ENCODE measurements around the gene NEU2.
"Not testable (repeated sequence)": the region's sequence is repeated elsewhere in the genome, so short reads cannot be mapped to it uniquely, and the experiment has no call there.

NEU2 gene

GRCh38 chr2:233051241-233052149 is 19.0 kb downstream of the NEU2 start:
- intact Hi-C loops (cut with micrococcal nuclease): no loop called here
- H3K27ac Mint-ChIP-seq: peak overlapping the region; percentile 71
- peaks cover 16% of the 10 kb centered on the region for H3K27me3 Mint-ChIP-seq
- no peaks in the 10 kb centered on the region for H3K9me3 Mint-ChIP-seq
- no peaks in the 10 kb centered on the region for H3K36me3 Mint-ChIP-seq (ENCODE audit: low read depth)
- peaks cover 34% of the 10 kb centered on the region for H3K4me1 Mint-ChIP-seq (ENCODE audit: low read depth)
- H3K4me3 Mint-ChIP-seq: no peak overlapping the region

- H3K27ac Mint-ChIP-seq; H3K9me3 Mint-ChIP-seq; H3K4me3 Mint-ChIP-seq; intact Hi-C loops (cut with micrococcal nuclease); H3K36me3 Mint-ChIP-seq (ENCODE audit: low read depth): not testable (repeated sequence)
- H3K27me3 Mint-ChIP-seq: peaks cover 16% of the 10 kb centered on the region
- H3K4me1 Mint-ChIP-seq (ENCODE audit: low read depth): peaks cover 34% of the 10 kb centered on the region
These were observed 20.0 kb downstream of the NEU2 start for GRCh38 chr2:233052517-233052916.

DNA sequence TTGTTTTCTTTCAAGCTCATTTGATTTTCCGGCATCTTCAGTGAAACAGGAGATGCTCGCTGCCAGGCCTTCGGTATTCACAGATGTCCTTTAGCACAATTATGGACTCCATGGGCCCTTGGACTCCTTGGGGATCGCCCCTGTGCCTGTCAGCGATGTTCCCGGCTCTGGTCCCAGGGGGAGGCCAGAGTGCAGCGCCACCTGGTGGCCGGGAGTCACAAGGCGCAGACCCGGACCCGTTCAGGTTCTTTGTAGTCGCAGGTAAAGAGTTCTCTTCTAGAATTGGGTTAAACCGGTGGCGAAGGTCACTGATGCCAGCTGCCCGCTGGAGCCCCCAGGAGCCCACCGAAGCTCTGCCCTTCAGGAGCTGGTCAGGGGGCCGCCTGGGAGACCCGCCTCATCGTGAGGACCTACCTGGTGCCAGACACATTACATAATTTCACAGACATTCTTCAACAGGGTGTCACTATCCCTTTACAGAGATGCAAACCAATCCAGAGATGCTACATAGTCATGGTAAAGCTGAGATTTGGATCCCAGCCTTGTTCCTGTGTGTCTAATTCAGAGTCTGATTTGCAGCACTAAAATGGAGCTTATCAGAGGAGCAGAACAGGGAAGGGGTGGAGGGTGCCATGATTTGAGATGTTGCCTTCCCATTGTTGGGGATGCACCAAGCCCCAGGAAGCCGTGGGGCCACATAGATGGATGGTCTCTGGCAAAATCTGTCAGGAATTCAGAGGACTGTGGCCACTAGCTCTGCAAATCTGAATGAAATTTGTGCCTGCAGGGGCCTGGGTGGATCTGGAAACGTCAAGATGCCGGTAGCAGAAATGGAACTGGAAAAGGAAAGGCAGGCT is 21.7 kb downstream of the NEU2 start:
- peaks cover 5% of the 10 kb centered on the region for H3K27me3 Mint-ChIP-seq
- H3K27ac Mint-ChIP-seq: no peak overlapping the region
- H3K9me3 Mint-ChIP-seq: no peaks in the 10 kb centered on the region
- no peak overlapping the region for H3K4me3 Mint-ChIP-seq
- H3K4me1 Mint-ChIP-seq (ENCODE audit: low read depth): peaks cover 41% of the 10 kb centered on the region
- H3K36me3 Mint-ChIP-seq (ENCODE audit: low read depth): no peaks in the 10 kb centered on the region
- intact Hi-C loops (cut with micrococcal nuclease): loop anchor here (1.0 kb wide), 1 partner anchor 201 kb away; no protein-coding TSS in a partner anchor

GRCh38 chr2:233055362-233055761 is 22.9 kb downstream of the NEU2 start:
- intact Hi-C loops (cut with micrococcal nuclease): no loop called here
- no peak overlapping the region for H3K4me3 Mint-ChIP-seq
- no peaks in the 10 kb centered on the region for H3K9me3 Mint-ChIP-seq
- peaks cover 5% of the 10 kb centered on the region for H3K27me3 Mint-ChIP-seq
- H3K4me1 Mint-ChIP-seq (ENCODE audit: low read depth): peaks cover 46% of the 10 kb centered on the region
- H3K36me3 Mint-ChIP-seq (ENCODE audit: low read depth): peaks cover 2% of the 10 kb centered on the region
- H3K27ac Mint-ChIP-seq: no peak overlapping the region

- intact Hi-C loops (cut with micrococcal nuclease): no loop called here
- peaks cover 15% of the 10 kb centered on the region for H3K36me3 Mint-ChIP-seq (ENCODE audit: low read depth)
- H3K4me1 Mint-ChIP-seq (ENCODE audit: low read depth): peaks cover 36% of the 10 kb centered on the region
- peak overlapping the region; percentile 14 for H3K27ac Mint-ChIP-seq
- no peak overlapping the region for H3K4me3 Mint-ChIP-seq
- peaks cover 5% of the 10 kb centered on the region for H3K27me3 Mint-ChIP-seq
- no peaks in the 10 kb centered on the region for H3K9me3 Mint-ChIP-seq
These were observed 24.6 kb downstream of the NEU2 start for GRCh38 chr2:233056961-233057605.

- intact Hi-C loops (cut with micrococcal nuclease): no loop called here
- H3K27me3 Mint-ChIP-seq: peaks cover 2% of the 10 kb centered on the region
- H3K36me3 Mint-ChIP-seq (ENCODE audit: low read depth): peaks cover 33% of the 10 kb centered on the region
- H3K27ac Mint-ChIP-seq: peak overlapping the region; percentile 92
- no peak overlapping the region for H3K4me3 Mint-ChIP-seq
- peaks cover 51% of the 10 kb centered on the region for H3K4me1 Mint-ChIP-seq (ENCODE audit: low read depth)
- no peaks in the 10 kb centered on the region for H3K9me3 Mint-ChIP-seq
These were observed 26.5 kb downstream of the NEU2 start for GRCh38 chr2:233058717-233059546.

DNA sequence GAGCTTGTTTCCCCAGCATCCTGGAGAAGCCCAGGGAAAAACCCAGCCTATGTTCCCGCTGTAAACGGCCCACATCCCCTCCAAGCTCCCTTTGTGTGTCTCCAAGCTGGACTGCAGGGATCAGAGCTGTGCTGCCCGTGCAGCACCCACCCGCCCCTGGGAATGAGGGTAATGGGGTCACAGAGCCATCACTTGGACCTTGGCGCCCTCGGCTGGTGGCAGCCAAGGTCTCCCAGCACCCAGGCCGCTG is 27.0 kb downstream of the NEU2 start:
- peak overlapping the region; percentile 92 for H3K27ac Mint-ChIP-seq
- peaks cover 52% of the 10 kb centered on the region for H3K4me1 Mint-ChIP-seq (ENCODE audit: low read depth)
- intact Hi-C loops (cut with micrococcal nuclease): no loop called here
- no peaks in the 10 kb centered on the region for H3K9me3 Mint-ChIP-seq
- H3K36me3 Mint-ChIP-seq (ENCODE audit: low read depth): peaks cover 39% of the 10 kb centered on the region
- H3K27me3 Mint-ChIP-seq: peaks cover 2% of the 10 kb centered on the region
- peak overlapping the region; percentile 95 for H3K4me3 Mint-ChIP-seq

DNA sequence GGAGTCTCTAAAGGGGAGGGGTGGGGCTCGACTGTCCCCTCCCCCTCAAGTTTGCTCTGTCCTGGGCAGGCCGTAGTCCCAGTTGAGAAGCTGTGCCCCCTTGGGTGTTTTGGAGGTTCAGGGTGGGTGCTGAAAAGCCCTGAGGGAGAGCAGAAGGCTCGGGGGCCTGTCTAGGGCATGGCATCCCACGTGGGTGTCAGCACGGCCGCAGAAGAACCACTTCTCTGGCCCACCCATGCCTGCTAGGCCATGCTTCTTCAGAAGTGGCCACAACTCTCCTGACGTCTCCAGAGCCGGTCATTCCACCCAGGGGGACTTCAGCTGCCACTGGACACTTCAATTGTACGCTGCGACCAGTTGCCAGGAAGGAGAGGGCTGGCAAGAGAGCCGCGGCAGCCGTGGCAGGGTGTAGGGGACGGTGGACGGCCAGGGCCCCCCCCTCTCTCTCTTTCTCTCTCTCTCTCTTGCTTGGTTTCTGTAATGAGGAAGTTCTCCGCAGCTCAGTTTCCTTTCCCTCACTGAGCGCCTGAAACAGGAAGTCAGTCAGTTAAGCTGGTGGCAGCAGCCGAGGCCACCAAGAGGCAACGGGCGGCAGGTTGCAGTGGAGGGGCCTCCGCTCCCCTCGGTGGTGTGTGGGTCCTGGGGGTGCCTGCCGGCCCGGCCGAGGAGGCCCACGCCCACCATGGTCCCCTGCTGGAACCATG is 27.5 kb downstream of the NEU2 start, which contains the start of gene INPP5D:
INPP5D (plus strand) TSS at position 546 of the 704 bp plus-strand sequence; CDS start at position 683, 137 bp downstream.
- no peaks in the 10 kb centered on the region for H3K9me3 Mint-ChIP-seq
- H3K4me1 Mint-ChIP-seq (ENCODE audit: low read depth): peaks cover 54% of the 10 kb centered on the region
- no peaks in the 10 kb centered on the region for H3K27me3 Mint-ChIP-seq
- peak within 1 kb of the TSS; percentile 95 for H3K4me3 Mint-ChIP-seq
- peaks cover 44% of the 10 kb centered on the region for H3K36me3 Mint-ChIP-seq (ENCODE audit: low read depth)
- peak within 1 kb of the TSS; percentile 92 for H3K27ac Mint-ChIP-seq
- intact Hi-C loops (cut with micrococcal nuclease): loop anchor here (2.0 to 5.0 kb wide), 2 partner anchors 23 to 192 kb away; partner anchors contain the start of gene ATG16L1

GRCh38 chr2:233060501-233060979 is 28.1 kb downstream of the NEU2 start:
- Mint-ChIP-seq H3K4me1 (ENCODE audit: low read depth) (peaks cover 60% of the 10 kb centered on the region), H3K4me3 (peak overlapping the region; percentile 95), H3K27ac (peak overlapping the region; percentile 92), H3K27me3 (no peaks in the 10 kb centered on the region), H3K36me3 (ENCODE audit: low read depth) (peaks cover 50% of the 10 kb centered on the region), H3K9me3 (no peaks in the 10 kb centered on the region)
- intact Hi-C loops (cut with micrococcal nuclease): loop anchor here (2.0 to 5.0 kb wide), 2 partner anchors 22 to 192 kb away; partner anchors contain the start of gene ATG16L1

DNA sequence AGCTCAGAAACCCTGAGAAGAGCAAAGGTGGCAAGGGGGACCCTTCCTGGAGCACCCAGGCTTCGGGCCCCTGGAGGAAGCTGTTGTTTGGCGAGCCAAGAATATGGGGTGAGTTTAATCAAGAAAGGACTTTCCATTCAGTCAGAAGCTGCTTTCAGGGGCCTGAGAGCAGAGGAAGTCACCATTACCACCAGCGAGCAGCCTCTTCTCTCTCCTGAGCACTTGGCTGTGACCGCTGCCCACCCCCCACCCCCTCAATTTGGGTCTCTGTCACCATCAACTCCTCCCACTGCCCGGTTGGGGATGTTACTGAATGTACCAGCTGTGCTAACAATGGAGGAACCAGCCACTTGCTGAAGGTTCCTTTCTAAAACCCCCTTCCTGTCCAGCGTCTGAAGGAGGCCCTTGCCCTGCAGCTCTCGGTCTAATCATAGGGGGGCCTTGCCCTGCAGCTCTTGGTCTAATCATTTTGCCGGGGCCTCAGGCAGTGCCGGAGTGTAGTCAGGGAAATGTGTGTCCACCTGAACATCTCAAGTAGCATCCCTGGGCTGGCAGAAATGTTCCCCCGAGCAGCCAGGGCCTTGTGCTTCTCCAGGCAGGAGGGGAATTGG is 28.6 kb downstream of the NEU2 start:
- H3K27me3 Mint-ChIP-seq: no peaks in the 10 kb centered on the region
- peak overlapping the region; percentile 92 for H3K27ac Mint-ChIP-seq

GRCh38 chr2:233061591-233062450 is 29.3 kb downstream of the NEU2 start:
- intact Hi-C loops (cut with micrococcal nuclease): loop anchor here (2.0 to 5.0 kb wide), 2 partner anchors 21 to 190 kb away; partner anchors contain the start of gene ATG16L1
- H3K4me1 Mint-ChIP-seq (ENCODE audit: low read depth): peaks cover 71% of the 10 kb centered on the region

More for the DNA sequence above, 28.6 kb downstream of the NEU2 start:
- Mint-ChIP-seq H3K9me3 (no peaks in the 10 kb centered on the region), H3K36me3 (ENCODE audit: low read depth) (peaks cover 55% of the 10 kb centered on the region), H3K4me3 (peak overlapping the region; percentile 95), H3K4me1 (ENCODE audit: low read depth) (peaks cover 64% of the 10 kb centered on the region)
- intact Hi-C loops (cut with micrococcal nuclease): loop anchor here (2.0 to 5.0 kb wide), 2 partner anchors 22 to 191 kb away; partner anchors contain the start of gene ATG16L1

More at GRCh38 chr2:233061591-233062450, 29.3 kb downstream of the NEU2 start:
- peak overlapping the region; percentile 92 for H3K27ac Mint-ChIP-seq
- no peaks in the 10 kb centered on the region for H3K27me3 Mint-ChIP-seq
- peak overlapping the region; percentile 95 for H3K4me3 Mint-ChIP-seq
- H3K36me3 Mint-ChIP-seq (ENCODE audit: low read depth): peaks cover 62% of the 10 kb centered on the region
- H3K9me3 Mint-ChIP-seq: no peaks in the 10 kb centered on the region

Data from dendritic cell treated with granulocyte-macrophage colony-stimulating factor and Interleukin-4, amounts not matched to agents 40 ng/mL and 50 ng/mL, for 4 days (primary cell).